HG02885 (cell line): Measurements from ENCODE around the gene DOCK1.

Experiments
- ATAC-seq: cut with Tn5 transposase; IDR thresholded peaks from one replicate; pipeline ENCODE4 v1.9.1; 2021; ENCODE audit warnings: mild to moderate bottlenecking; ENCODE audit not compliant: unreplicated experiment, poor library complexity

Gene DOCK1

GRCh38 chr10:127400216-127400615, 495.0 kb downstream of the DOCK1 start:
- ATAC-seq, result no peak

GRCh38 chr10:127402596-127403409, 497.6 kb downstream of the DOCK1 start:
- no peak for ATAC-seq

- ATAC-seq, result no peak
Measured at GRCh38 chr10:127405221-127405620, 500.0 kb downstream of the DOCK1 start.

- no peak for ATAC-seq
Measured at GRCh38 chr10:127406018-127406550, 500.9 kb downstream of the DOCK1 start.

- ATAC-seq, result no peak
Measured at GRCh38 chr10:127407551-127407950, 502.3 kb downstream of the DOCK1 start.

- ATAC-seq, result no peak
Measured at GRCh38 chr10:127408112-127408710, 503.0 kb downstream of the DOCK1 start.

GRCh38 chr10:127408733-127409132, 503.5 kb downstream of the DOCK1 start:
- ATAC-seq, result no peak

GRCh38 chr10:127410030-127410429, 504.8 kb downstream of the DOCK1 start:
- no peak for ATAC-seq

GRCh38 chr10:127411062-127411461, 505.8 kb downstream of the DOCK1 start:
- ATAC-seq, result no peak

- ATAC-seq, result no peak
Measured at GRCh38 chr10:127413326-127413725, 508.1 kb downstream of the DOCK1 start.

- no peak for ATAC-seq
Measured at GRCh38 chr10:127414024-127414423, 508.8 kb downstream of the DOCK1 start.

GRCh38 chr10:127415116-127415515, 509.9 kb downstream of the DOCK1 start:
- no peak for ATAC-seq

GRCh38 chr10:127415901-127416581, 510.8 kb downstream of the DOCK1 start:
- no peak for ATAC-seq

GRCh38 chr10:127417031-127417430, 511.8 kb downstream of the DOCK1 start:
- no peak for ATAC-seq

GRCh38 chr10:127417686-127418401, 512.6 kb downstream of the DOCK1 start:
- no peak for ATAC-seq

GRCh38 chr10:127418536-127419168, 513.4 kb downstream of the DOCK1 start:
- no peak for ATAC-seq

GRCh38 chr10:127420138-127420684, 515.0 kb downstream of the DOCK1 start:
- ATAC-seq, result no peak

GRCh38 chr10:127423218-127423915, 518.1 kb downstream of the DOCK1 start:
- ATAC-seq, result no peak

- ATAC-seq, result no peak
Measured at GRCh38 chr10:127424594-127425264, 519.5 kb downstream of the DOCK1 start.
